ENCODE results near the gene TANGO6.
A peak's percentile ranks its signal among the peaks of the same experiment; 100 is the strongest.
"Not testable (repeated sequence)": the region's sequence is repeated elsewhere in the genome, so short reads cannot be mapped to it uniquely, and the experiment has no call there.

The TANGO6 gene

GRCh38 chr16:69119536-69119935 is 276.2 kb downstream of the TANGO6 start:
- Histone ChIP-seq H3K9ac (no peak overlapping the region), H3K27ac (no peak overlapping the region)

GRCh38 chr16:69120096-69120664 is 276.8 kb downstream of the TANGO6 start:
- H3K27me3 ChIP-seq (ENCODE audit: control insufficient read depth, insufficient read depth, low read length), result no peaks in the 10 kb centered on the region
- H3K9me3 ChIP-seq (ENCODE audit: control insufficient read depth, low read length), result no peaks in the 10 kb centered on the region
- no peak for TF ChIP-seq CTCF (IDR thresholded peaks at IDR 0.05)
- H3K36me3 ChIP-seq (ENCODE audit: control insufficient read depth, insufficient read depth, low read length), result no peaks in the 10 kb centered on the region
- H3K4me2 ChIP-seq (ENCODE audit: low read length), result no peak overlapping the region
- no peak overlapping the region for H3K27ac ChIP-seq
- peaks cover 10% of the 10 kb centered on the region for H3K79me2 ChIP-seq
- H3K9ac ChIP-seq, result no peak overlapping the region
- H3K4me1 ChIP-seq, result peaks cover 11% of the 10 kb centered on the region
- H3K4me3 ChIP-seq (ENCODE audit: low read depth, low read length), result no peak overlapping the region
- no peak overlapping the region for H2AFZ ChIP-seq

More at GRCh38 chr16:69119536-69119935, 276.2 kb downstream of the TANGO6 start:
- peaks cover 10% of the 10 kb centered on the region for H3K79me2 ChIP-seq
- no peak for TF ChIP-seq CTCF (IDR thresholded peaks at IDR 0.05)
- peaks cover 11% of the 10 kb centered on the region for H3K4me1 ChIP-seq
- no peaks in the 10 kb centered on the region for H3K9me3 ChIP-seq (ENCODE audit: control insufficient read depth, low read length)
- H2AFZ ChIP-seq, result no peak overlapping the region
- H3K27me3 ChIP-seq (ENCODE audit: control insufficient read depth, insufficient read depth, low read length), result no peaks in the 10 kb centered on the region
- H3K4me3 ChIP-seq (ENCODE audit: low read depth, low read length), result no peak overlapping the region
- H3K4me2 ChIP-seq (ENCODE audit: low read length), result no peak overlapping the region
- H3K36me3 ChIP-seq (ENCODE audit: control insufficient read depth, insufficient read depth, low read length), result no peaks in the 10 kb centered on the region

- H3K4me3 ChIP-seq (ENCODE audit: low read depth, low read length), result no peak overlapping the region
- no peak overlapping the region for H3K9ac ChIP-seq
- no peaks in the 10 kb centered on the region for H3K36me3 ChIP-seq (ENCODE audit: control insufficient read depth, insufficient read depth, low read length)
- no peaks in the 10 kb centered on the region for H3K27me3 ChIP-seq (ENCODE audit: control insufficient read depth, insufficient read depth, low read length)
- peaks cover 14% of the 10 kb centered on the region for H3K79me2 ChIP-seq
- TF ChIP-seq CTCF (IDR thresholded peaks at IDR 0.05), result peak; percentile 78
- H2AFZ ChIP-seq, result no peak overlapping the region
- H3K27ac ChIP-seq, result no peak overlapping the region
- H3K4me2 ChIP-seq (ENCODE audit: low read length), result no peak overlapping the region
- H3K4me1 ChIP-seq, result no peaks in the 10 kb centered on the region
- no peaks in the 10 kb centered on the region for H3K9me3 ChIP-seq (ENCODE audit: control insufficient read depth, low read length)
Observed at GRCh38 chr16:69123910-69124309, 280.6 kb downstream of the TANGO6 start.

GRCh38 chr16:69124406-69124805 is 281.1 kb downstream of the TANGO6 start:
- not testable (repeated sequence) for H3K4me3 ChIP-seq (ENCODE audit: low read depth, low read length); H3K36me3 ChIP-seq (ENCODE audit: control insufficient read depth, insufficient read depth, low read length); H2AFZ ChIP-seq; H3K9me3 ChIP-seq (ENCODE audit: control insufficient read depth, low read length); H3K4me1 ChIP-seq; H3K9ac ChIP-seq; H3K4me2 ChIP-seq (ENCODE audit: low read length); H3K27ac ChIP-seq; H3K27me3 ChIP-seq (ENCODE audit: control insufficient read depth, insufficient read depth, low read length)
- peaks cover 12% of the 10 kb centered on the region for H3K79me2 ChIP-seq

GRCh38 chr16:69124961-69125360 is 281.6 kb downstream of the TANGO6 start:
- not testable (repeated sequence) for H3K4me3 ChIP-seq (ENCODE audit: low read depth, low read length); H3K36me3 ChIP-seq (ENCODE audit: control insufficient read depth, insufficient read depth, low read length); H2AFZ ChIP-seq; H3K9ac ChIP-seq; H3K4me1 ChIP-seq; H3K27ac ChIP-seq; H3K9me3 ChIP-seq (ENCODE audit: control insufficient read depth, low read length); H3K4me2 ChIP-seq (ENCODE audit: low read length); H3K27me3 ChIP-seq (ENCODE audit: control insufficient read depth, insufficient read depth, low read length)
- H3K79me2 ChIP-seq, result peaks cover 16% of the 10 kb centered on the region

- no peak overlapping the region for H3K4me3 ChIP-seq (ENCODE audit: low read depth, low read length)
- TF ChIP-seq CTCF (IDR thresholded peaks at IDR 0.05), result no peak
- no peaks in the 10 kb centered on the region for H3K36me3 ChIP-seq (ENCODE audit: control insufficient read depth, insufficient read depth, low read length)
- no peak overlapping the region for H3K27ac ChIP-seq
- H3K79me2 ChIP-seq, result peaks cover 16% of the 10 kb centered on the region
- no peaks in the 10 kb centered on the region for H3K27me3 ChIP-seq (ENCODE audit: control insufficient read depth, insufficient read depth, low read length)
- no peak overlapping the region for H3K4me2 ChIP-seq (ENCODE audit: low read length)
- H3K9ac ChIP-seq, result no peak overlapping the region
- no peak overlapping the region for H2AFZ ChIP-seq
- no peaks in the 10 kb centered on the region for H3K9me3 ChIP-seq (ENCODE audit: control insufficient read depth, low read length)
- H3K4me1 ChIP-seq, result peaks cover 3% of the 10 kb centered on the region
Observed at GRCh38 chr16:69126221-69126620, 282.9 kb downstream of the TANGO6 start.

- H2AFZ ChIP-seq; H3K36me3 ChIP-seq (ENCODE audit: control insufficient read depth, insufficient read depth, low read length); H3K4me1 ChIP-seq; H3K4me3 ChIP-seq (ENCODE audit: low read depth, low read length); H3K4me2 ChIP-seq (ENCODE audit: low read length); H3K27ac ChIP-seq; H3K9ac ChIP-seq; H3K9me3 ChIP-seq (ENCODE audit: control insufficient read depth, low read length); H3K27me3 ChIP-seq (ENCODE audit: control insufficient read depth, insufficient read depth, low read length): not testable (repeated sequence)
- peaks cover 20% of the 10 kb centered on the region for H3K79me2 ChIP-seq
Observed at GRCh38 chr16:69126801-69127200, 283.5 kb downstream of the TANGO6 start.
